NCI-H1436 (cell line): ENCODE results near the gene RFX3.

Experiments
- DNase-seq: peaks from one replicate; lab custom pipeline; 2025; lab: John Stamatoyannopoulos, UW

Gene RFX3

GRCh38 chr9:3205421-3206095 lies 320.2 kb downstream of the RFX3 start:
- DNase-seq = no peak

DNA sequence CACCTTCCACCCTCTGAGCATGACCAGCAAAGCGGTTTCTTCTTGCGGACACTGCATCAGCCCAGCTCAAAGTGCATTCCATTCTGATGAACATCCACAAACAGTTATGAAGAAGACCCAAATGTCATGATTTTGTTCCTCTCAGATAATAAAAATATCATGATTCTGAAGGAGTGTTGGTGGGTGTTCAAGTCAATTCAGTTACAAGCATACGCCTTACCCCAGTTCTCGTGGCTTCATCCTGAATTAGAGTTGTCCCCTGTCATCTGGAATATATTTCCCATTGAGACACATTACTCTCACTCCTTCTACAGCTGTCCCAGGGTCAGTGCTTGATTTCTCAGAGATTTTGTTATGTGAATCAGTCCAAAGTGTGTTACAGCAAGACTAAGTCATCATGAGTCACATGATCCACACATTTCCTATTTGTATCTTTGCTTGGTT lies 325.4 kb downstream of the RFX3 start:
- DNase-seq = no peak

DNA sequence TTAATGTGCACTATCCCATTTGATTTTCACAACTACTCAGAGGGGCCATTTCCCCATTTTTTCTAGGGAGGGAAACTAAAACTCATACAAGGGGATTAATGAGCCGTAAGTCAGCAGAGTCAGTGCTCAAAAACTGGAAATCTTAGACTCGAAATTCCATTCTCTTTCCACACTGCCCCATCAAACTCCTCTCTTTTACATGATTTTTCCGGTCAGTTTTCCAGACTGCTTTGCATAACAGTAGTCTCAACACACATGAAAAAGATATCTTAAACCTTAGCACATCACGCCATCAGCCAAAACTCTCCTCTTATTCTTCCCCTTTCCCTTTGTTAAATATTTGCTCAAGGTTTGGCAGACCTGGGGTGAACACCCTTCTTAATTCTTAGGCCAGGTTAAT lies 332.0 kb downstream of the RFX3 start:
- no peak for DNase-seq

- DNase-seq = no peak
These were observed 334.1 kb downstream of the RFX3 start for GRCh38 chr9:3191715-3192114.

- no peak for DNase-seq
These were observed 336.5 kb downstream of the RFX3 start for GRCh38 chr9:3189113-3189861.

GRCh38 chr9:3186751-3187150 lies 339.1 kb downstream of the RFX3 start:
- no peak for DNase-seq

DNA sequence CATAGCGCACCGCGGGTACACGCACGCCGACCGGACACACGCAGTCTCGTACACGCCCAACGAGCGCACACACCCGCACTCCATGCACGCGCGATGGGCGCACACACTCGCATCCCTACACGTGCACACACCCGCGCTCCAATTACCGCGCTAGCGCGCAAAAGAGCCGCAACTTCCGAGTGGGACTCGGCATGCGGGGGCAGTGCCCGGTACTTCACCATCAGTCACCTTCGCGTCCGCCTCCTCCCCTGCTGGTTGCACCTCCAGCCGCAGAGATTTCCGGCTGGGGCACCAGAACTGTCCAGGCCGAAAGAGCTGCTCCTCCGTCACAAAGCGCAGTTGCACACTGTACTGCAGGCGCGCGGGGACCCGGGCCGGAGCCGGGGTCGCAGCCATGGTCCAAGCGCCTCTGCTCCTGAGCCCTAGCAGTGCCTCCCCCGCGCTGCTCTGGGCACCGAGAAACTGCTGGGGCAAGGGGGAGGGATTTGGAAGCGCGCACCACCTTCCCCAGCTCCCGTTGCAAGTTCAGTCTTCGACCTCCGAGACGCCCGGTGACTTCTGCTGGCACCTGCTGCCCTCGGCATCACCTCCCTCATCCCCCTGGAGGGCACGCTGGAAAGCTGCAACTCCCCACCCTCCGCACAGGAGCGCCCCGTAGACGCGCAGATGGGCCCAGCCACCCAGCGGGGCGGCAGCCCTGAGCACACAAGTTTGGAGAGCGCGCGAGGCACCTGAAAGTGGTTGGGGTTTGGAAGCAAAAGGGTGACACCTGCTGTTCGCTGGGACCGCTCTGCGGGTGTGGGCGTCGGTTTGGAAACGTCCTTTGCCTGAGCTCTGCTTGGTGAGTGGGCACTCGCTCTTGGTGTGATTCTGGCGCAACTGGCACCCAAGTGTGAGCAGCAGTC lies 344.5 kb downstream of the RFX3 start:
- peak; percentile 80 for DNase-seq

DNA sequence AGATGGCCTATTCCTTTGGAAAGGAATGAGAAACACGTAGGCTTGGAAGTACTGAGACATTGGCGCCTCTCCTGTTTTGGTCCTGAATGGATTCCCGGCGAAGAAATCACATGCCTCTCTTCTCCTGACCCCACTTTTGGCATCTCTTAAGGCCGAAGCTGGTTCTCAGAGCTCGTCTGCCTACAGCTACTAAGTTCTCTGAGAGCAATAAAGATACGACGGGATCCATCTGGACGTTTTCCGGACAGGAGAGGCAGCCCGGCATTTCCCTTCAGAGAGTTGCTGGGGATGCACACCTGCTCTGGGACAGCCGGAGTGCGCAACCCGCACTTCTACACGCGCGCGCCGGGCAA lies 345.1 kb downstream of the RFX3 start:
- no peak for DNase-seq

- DNase-seq = no peak
These were observed 346.1 kb downstream of the RFX3 start for GRCh38 chr9:3179711-3180110.

- DNase-seq = no peak
These were observed 347.9 kb downstream of the RFX3 start for GRCh38 chr9:3177936-3178335.

GRCh38 chr9:3177146-3177761 lies 348.5 kb downstream of the RFX3 start:
- no peak for DNase-seq

DNA sequence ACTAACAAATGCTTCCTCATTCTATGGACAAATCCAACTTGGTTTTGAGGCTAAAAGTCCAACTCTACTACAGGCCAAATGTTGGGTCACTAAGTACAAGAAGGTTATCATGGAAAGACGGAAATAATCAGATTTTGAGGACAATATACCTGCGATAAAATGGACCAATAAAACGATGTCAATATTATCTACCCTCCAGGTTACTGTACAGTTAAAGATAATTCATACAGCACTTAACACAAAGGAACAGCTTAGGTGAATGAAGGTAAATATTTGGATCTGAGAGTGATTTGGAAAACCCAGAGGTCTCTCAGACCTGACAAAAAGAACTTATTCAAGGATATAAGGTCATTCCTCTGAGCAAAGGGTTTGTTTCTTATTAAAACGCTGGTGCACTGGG lies 352.4 kb downstream of the RFX3 start:
- no peak for DNase-seq

DNA sequence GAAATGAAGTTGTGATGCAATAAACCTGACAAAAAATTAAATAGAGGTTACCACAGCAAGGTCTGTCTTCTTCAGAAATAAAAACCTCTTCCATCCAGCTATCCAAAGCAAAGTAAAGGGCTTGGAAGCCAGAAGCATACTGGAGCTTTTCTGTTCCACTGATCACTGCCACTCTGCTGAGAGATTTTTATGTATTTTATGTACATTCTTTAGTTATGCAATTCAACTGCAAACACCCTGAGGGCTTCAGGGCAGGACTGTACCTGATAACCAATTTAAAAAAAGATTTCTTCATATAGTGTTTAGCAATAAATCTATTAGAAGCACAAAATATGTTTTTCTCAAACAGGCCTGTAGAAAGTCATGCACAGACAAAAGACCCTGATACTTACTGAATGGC lies 355.0 kb downstream of the RFX3 start:
- DNase-seq = no peak
